NT2/D1 (cell line): ENCODE measurements around the gene RGPD3.
"Not testable (repeated sequence)": the region's sequence is repeated elsewhere in the genome, so short reads cannot be mapped to it uniquely, and the experiment has no call there.

Source experiments
- SUZ12 ChIP-seq: IDR thresholded peaks from 2 replicates; pipeline ENCODE4 v1.6.1; 2011; ENCODE audit not compliant: insufficient read length, insufficient read depth; ENCODE audit errors: extremely low read depth
- YY1 ChIP-seq: IDR thresholded peaks from 2 replicates; pipeline ENCODE4 v1.6.1; 2011; ENCODE audit not compliant: insufficient read length, insufficient read depth
- ZNF274 ChIP-seq: IDR thresholded peaks from 2 replicates; pipeline ENCODE4 v1.6.1; 2011; ENCODE audit warnings: mild to moderate bottlenecking, low read depth, low read length

- TF ChIP-seq YY1, ZNF274, SUZ12: not testable (repeated sequence)
Observed at GRCh38 chr2:106477647-106478046, 9.4 kb upstream of the RGPD3 start.
